GM13976 (cell line): ENCODE results near the gene AGTPBP1.

Experiments
- DNase-seq: peaks from one replicate; pipeline ENCODE4 v3.0.0; 2012; ENCODE audit warnings: low spot score
- in situ Hi-C: fragments of 300-500 bp; cut with MboI; formaldehyde crosslinking; loops from one replicate; pipeline ENCODE4 v1.12.0; 2022; ENCODE audit warnings: low sequenced_read_pairs, mixed read lengths, inconsistent platforms; ENCODE audit not compliant: unreplicated experiment
- TF ChIP-seq, protein P1 (sequence below): IDR thresholded peaks from 2 replicates; pipeline ENCODE4 v1.5.1; 2012; ENCODE audit warnings: borderline replicate concordance, mild to moderate bottlenecking; ENCODE audit not compliant: insufficient read depth; ENCODE audit errors: extremely low read depth, missing control alignments, control extremely low read depth

AGTPBP1 gene

DNA sequence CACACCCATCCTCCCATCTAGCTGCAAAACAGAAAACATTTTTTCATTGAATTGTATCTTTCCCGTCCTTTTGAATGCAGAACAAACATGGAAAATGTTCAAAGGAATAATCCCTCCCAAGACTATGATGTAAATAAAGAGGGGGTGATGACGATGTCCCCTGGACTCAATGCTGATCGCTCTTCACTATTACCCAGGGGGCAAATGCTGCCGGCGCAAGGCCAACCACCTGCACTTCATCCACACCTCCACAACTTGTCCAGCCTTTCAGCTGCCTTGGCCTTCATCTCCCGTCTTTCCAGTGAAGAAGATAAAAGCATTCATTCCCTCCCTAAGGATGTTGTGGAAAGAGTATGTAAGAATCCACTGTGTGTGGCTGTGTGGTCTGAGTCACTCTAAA is 240.3 kb downstream of the AGTPBP1 start:
- no peak for DNase-seq
- TF ChIP-seq, protein P1, sequence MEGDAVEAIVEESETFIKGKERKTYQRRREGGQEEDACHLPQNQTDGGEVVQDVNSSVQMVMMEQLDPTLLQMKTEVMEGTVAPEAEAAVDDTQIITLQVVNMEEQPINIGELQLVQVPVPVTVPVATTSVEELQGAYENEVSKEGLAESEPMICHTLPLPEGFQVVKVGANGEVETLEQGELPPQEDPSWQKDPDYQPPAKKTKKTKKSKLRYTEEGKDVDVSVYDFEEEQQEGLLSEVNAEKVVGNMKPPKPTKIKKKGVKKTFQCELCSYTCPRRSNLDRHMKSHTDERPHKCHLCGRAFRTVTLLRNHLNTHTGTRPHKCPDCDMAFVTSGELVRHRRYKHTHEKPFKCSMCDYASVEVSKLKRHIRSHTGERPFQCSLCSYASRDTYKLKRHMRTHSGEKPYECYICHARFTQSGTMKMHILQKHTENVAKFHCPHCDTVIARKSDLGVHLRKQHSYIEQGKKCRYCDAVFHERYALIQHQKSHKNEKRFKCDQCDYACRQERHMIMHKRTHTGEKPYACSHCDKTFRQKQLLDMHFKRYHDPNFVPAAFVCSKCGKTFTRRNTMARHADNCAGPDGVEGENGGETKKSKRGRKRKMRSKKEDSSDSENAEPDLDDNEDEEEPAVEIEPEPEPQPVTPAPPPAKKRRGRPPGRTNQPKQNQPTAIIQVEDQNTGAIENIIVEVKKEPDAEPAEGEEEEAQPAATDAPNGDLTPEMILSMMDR: no peak
- in situ Hi-C loops: no loop called here
